ENCODE data around the gene PPP3CA. TPM values are rescaled to one million over a fixed set of nuclear protein-coding genes. Genes with fewer than 3 reads are reported as not detected.
"Not testable (repeated sequence)": the region's sequence is repeated elsewhere in the genome, so short reads cannot be mapped to it uniquely, and the experiment has no call there.

Gene PPP3CA
- total RNA-seq, 2 donors from 2014 or later = 14.6 to 20.5 TPM

GRCh38 chr4:101115887-101116286 is 231.4 kb downstream of the PPP3CA start:
- Mint-ChIP-seq H3K4me1 (no peaks in the 10 kb centered on the region), H3K9me3 (no peaks in the 10 kb centered on the region), H3K4me3 (no peak overlapping the region), H3K36me3 (ENCODE audit: low read depth) (no peaks in the 10 kb centered on the region), H3K27ac (no peak overlapping the region), H3K27me3 (no peaks in the 10 kb centered on the region)
- ATAC-seq (replicated peaks) = no peak

- Mint-ChIP-seq H3K4me1 (no peaks in the 10 kb centered on the region), H3K9me3 (no peaks in the 10 kb centered on the region), H3K27me3 (no peaks in the 10 kb centered on the region), H3K4me3 (no peak overlapping the region), H3K36me3 (ENCODE audit: low read depth) (no peaks in the 10 kb centered on the region), H3K27ac (no peak overlapping the region)
- peak; percentile 50 for ATAC-seq (replicated peaks)
Measured at GRCh38 chr4:101114936-101115372, 232.4 kb downstream of the PPP3CA start.

DNA sequence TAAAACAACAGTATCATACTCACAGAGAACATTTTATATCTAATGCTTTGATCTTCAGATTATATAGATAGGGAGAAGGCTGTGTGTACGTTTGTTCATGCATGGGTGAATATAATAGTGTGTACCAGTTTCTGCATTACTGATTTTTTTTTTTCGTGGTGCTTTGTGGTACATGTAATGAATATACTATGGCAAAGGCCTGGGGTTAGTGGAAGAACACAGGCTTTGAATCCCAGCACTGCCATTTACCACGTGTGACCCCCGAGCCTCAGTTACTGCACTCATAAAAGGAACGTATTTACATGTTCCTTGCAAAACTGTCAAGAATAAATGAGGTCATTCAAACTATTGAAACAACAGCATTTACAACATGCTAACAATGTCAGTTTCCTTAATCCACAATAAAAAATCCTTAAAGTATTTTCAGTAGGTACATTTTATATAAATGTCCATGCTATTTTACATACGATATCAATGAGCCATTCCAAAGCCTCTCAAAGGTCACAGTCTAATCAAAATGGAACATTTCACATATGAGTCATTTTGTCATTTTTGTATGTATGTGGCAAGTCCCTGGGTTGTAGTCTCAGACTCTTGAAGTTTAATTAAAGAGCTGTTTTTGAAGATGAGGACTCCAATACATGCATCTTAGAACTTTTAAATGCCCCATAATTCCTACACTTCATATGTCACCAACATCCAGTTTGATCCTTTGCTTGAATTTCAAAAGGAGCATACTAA is 242.8 kb downstream of the PPP3CA start:
- ATAC-seq (replicated peaks) = peak; percentile 76
- peaks cover 29% of the 10 kb centered on the region for H3K4me1 Mint-ChIP-seq
- no peaks in the 10 kb centered on the region for H3K9me3 Mint-ChIP-seq
- H3K27ac Mint-ChIP-seq = peak overlapping the region; percentile 69
- H3K36me3 Mint-ChIP-seq (ENCODE audit: low read depth) = peaks cover 26% of the 10 kb centered on the region
- H3K4me3 Mint-ChIP-seq = peak overlapping the region; percentile 52
- H3K27me3 Mint-ChIP-seq = no peaks in the 10 kb centered on the region

GRCh38 chr4:101103381-101104142 is 243.8 kb downstream of the PPP3CA start:
- peak overlapping the region; percentile 69 for H3K27ac Mint-ChIP-seq
- H3K4me1 Mint-ChIP-seq = peaks cover 29% of the 10 kb centered on the region
- H3K27me3 Mint-ChIP-seq = no peaks in the 10 kb centered on the region
- no peaks in the 10 kb centered on the region for H3K9me3 Mint-ChIP-seq
- peak; percentile 76 for ATAC-seq (replicated peaks)
- peaks cover 29% of the 10 kb centered on the region for H3K36me3 Mint-ChIP-seq (ENCODE audit: low read depth)
- H3K4me3 Mint-ChIP-seq = peak overlapping the region; percentile 52

DNA sequence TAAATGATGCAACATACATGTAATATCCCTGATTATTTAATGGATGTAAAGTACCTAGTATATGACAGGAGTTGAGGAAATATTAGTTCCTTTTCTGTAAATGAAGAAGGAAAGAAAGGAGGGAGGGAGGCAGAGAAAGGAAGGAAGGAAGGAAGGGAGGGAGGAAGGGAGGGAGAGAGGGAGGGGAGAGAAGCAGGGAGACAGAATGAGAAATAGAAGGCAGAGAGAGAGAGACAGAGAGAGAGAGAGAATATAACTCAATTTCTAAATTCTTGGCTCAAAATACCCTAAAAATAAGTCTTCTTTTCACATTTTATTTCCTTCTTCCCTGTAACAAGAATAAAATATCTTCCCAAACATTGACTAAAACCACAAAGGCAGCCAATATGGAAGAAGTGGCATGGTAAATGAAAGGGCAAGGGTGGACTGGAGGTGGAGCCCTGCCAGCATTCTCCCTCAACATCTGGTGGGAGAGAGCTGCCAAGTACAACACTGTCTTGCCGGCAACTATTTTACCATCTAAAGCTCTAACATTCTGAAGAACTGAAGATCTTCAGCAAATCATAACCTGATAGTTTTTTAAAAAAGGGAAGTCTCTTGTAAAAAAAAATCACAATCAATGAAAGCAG is 245.1 kb downstream of the PPP3CA start:
- Mint-ChIP-seq H3K4me1 (peaks cover 29% of the 10 kb centered on the region), H3K9me3 (no peaks in the 10 kb centered on the region), H3K27ac (no peak overlapping the region), H3K4me3 (no peak overlapping the region), H3K27me3 (no peaks in the 10 kb centered on the region), H3K36me3 (ENCODE audit: low read depth) (peaks cover 28% of the 10 kb centered on the region)
- no peak for ATAC-seq (replicated peaks)

- Mint-ChIP-seq H3K36me3 (ENCODE audit: low read depth) (peaks cover 24% of the 10 kb centered on the region), H3K4me1 (peaks cover 21% of the 10 kb centered on the region), H3K4me3 (no peak overlapping the region), H3K27ac (no peak overlapping the region), H3K9me3 (no peaks in the 10 kb centered on the region), H3K27me3 (no peaks in the 10 kb centered on the region)
- no peak for ATAC-seq (replicated peaks)
Measured at GRCh38 chr4:101101072-101101471, 246.3 kb downstream of the PPP3CA start.

- H3K4me3 Mint-ChIP-seq = no peak overlapping the region
- peaks cover 13% of the 10 kb centered on the region for H3K4me1 Mint-ChIP-seq
- no peak for ATAC-seq (replicated peaks)
- no peaks in the 10 kb centered on the region for H3K27me3 Mint-ChIP-seq
- peaks cover 27% of the 10 kb centered on the region for H3K36me3 Mint-ChIP-seq (ENCODE audit: low read depth)
- no peak overlapping the region for H3K27ac Mint-ChIP-seq
- H3K9me3 Mint-ChIP-seq = peaks cover 4% of the 10 kb centered on the region
Measured at GRCh38 chr4:101098666-101099400, 248.5 kb downstream of the PPP3CA start.

GRCh38 chr4:101092609-101093008 is 254.7 kb downstream of the PPP3CA start:
- H3K27me3 Mint-ChIP-seq; H3K4me3 Mint-ChIP-seq; H3K27ac Mint-ChIP-seq; ATAC-seq (replicated peaks); H3K9me3 Mint-ChIP-seq: not testable (repeated sequence)
- Mint-ChIP-seq H3K36me3 (ENCODE audit: low read depth) (peaks cover 36% of the 10 kb centered on the region), H3K4me1 (peaks cover 11% of the 10 kb centered on the region)

- Mint-ChIP-seq H3K4me3 (no peak overlapping the region), H3K27ac (peak overlapping the region; percentile 4), H3K27me3 (no peaks in the 10 kb centered on the region), H3K9me3 (peaks cover 4% of the 10 kb centered on the region), H3K4me1 (peaks cover 10% of the 10 kb centered on the region), H3K36me3 (ENCODE audit: low read depth) (peaks cover 49% of the 10 kb centered on the region)
- no peak for ATAC-seq (replicated peaks)
Measured at GRCh38 chr4:101089168-101089567, 258.2 kb downstream of the PPP3CA start.

- Mint-ChIP-seq H3K27ac (no peak overlapping the region), H3K9me3 (no peaks in the 10 kb centered on the region), H3K36me3 (ENCODE audit: low read depth) (peaks cover 46% of the 10 kb centered on the region), H3K27me3 (no peaks in the 10 kb centered on the region), H3K4me1 (peaks cover 5% of the 10 kb centered on the region), H3K4me3 (no peak overlapping the region)
- ATAC-seq (replicated peaks) = no peak
Measured at GRCh38 chr4:101086801-101087586, 260.3 kb downstream of the PPP3CA start.

DNA sequence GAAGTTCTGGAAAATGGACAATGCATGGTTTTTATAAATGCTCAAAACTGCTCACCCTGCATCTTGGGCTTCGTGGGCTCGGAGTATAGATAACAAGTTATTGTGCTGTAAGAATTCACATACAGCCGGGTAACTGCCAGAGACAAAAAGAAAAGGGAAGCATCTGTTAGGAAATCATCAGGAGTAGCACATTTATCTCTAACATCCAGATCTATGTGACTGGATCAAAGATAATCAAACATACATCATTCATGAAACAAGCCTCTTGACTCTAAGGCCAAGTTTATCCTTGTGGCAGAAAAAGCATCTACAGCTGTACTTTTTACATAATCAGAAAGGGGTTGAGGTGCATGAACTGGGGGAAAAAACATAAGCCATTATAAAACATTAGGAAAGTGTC is 264.2 kb downstream of the PPP3CA start:
- no peak for ATAC-seq (replicated peaks)
- H3K27ac Mint-ChIP-seq = no peak overlapping the region

GRCh38 chr4:101081695-101082369 is 265.5 kb downstream of the PPP3CA start:
- Mint-ChIP-seq H3K36me3 (ENCODE audit: low read depth) (peaks cover 49% of the 10 kb centered on the region), H3K4me3 (no peak overlapping the region), H3K4me1 (no peaks in the 10 kb centered on the region), H3K9me3 (no peaks in the 10 kb centered on the region), H3K27ac (no peak overlapping the region), H3K27me3 (no peaks in the 10 kb centered on the region)
- ATAC-seq (replicated peaks) = no peak

More for the DNA sequence above, 264.2 kb downstream of the PPP3CA start:
- H3K9me3 Mint-ChIP-seq = no peaks in the 10 kb centered on the region
- peaks cover 61% of the 10 kb centered on the region for H3K36me3 Mint-ChIP-seq (ENCODE audit: low read depth)
- H3K27me3 Mint-ChIP-seq = no peaks in the 10 kb centered on the region
- no peak overlapping the region for H3K4me3 Mint-ChIP-seq
- H3K4me1 Mint-ChIP-seq = no peaks in the 10 kb centered on the region

DNA sequence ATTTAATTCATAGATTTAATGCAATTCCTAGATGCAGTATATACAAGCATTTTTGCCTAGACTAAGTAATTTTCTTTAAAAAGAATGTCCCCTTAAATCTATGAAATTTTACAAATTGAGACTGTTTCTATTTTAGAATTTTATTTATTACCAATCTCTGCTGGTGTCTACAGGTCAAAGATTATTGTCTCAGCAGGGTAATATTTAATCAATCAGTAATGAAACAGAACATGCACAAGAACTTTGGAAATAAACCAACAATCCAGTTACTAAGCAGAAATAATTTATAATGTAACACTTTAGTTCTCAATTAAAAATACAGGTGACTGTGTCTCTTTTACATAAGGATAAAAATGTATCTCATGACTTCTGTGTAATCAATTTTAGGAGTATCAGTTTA is 266.2 kb downstream of the PPP3CA start:
- ATAC-seq (replicated peaks) = no peak
- Mint-ChIP-seq H3K4me3 (no peak overlapping the region), H3K9me3 (no peaks in the 10 kb centered on the region), H3K36me3 (ENCODE audit: low read depth) (peaks cover 49% of the 10 kb centered on the region), H3K27ac (no peak overlapping the region), H3K27me3 (no peaks in the 10 kb centered on the region), H3K4me1 (no peaks in the 10 kb centered on the region)
